HepG2 (cell line): ENCODE measurements around the gene SHC1. TPM values are rescaled to one million over a fixed set of nuclear protein-coding genes. Genes with fewer than 3 reads are reported as not detected.

Experiments used
- ATAC-seq: fragments of 200-7000 bp; cut with Tn5 transposase; 3 replicates; pipeline ENCODE4 v1.9.1; 2020; ENCODE audit warnings: mild to moderate bottlenecking, moderate library complexity
- BruUV-seq: library from RNA; stranded (reverse); fragments of 400-500 nt; replicated peaks from 2 replicates; lab custom pipeline; 2021; lab: Mats Ljungman, UMichigan
- CTCF ChIA-PET: fragments of 300-600 bp; formaldehyde crosslinking; extraction: SDS; loops from one replicate; lab custom pipeline; 2021; ENCODE audit warnings: low total read pairs, inconsistent platforms, low intra/inter-chr PET ratio; lab: Yijun Ruan, JAX
- POLR2A ChIA-PET: fragments of 350-600 bp; sonication (Branson Sonifier 250); formaldehyde crosslinking; loops from one replicate; lab custom pipeline; 2020; ENCODE audit warnings: antibody characterized with exemption, inconsistent platforms; lab: Yijun Ruan, JAX
- DNase-seq: peaks from one replicate; pipeline ENCODE4 v3.0.0-alpha.2; 2015; ENCODE audit warnings: low spot score
- FAIRE-seq: peaks from 3 replicates; lab custom pipeline; 2011; peaks lifted over from hg19 to GRCh38; lab: Jason Lieb, UNC
- H2AFZ ChIP-seq: one replicate; pipeline ENCODE4 v1.6.1; 2011; ENCODE audit warnings: low read length, inconsistent platforms
- H3K27ac ChIP-seq: fragments of 300-600 bp; 3 replicates; pipeline ENCODE4 v1.8.0; 2011; ENCODE audit warnings: mixed run types, mild to moderate bottlenecking, mixed read lengths, low read length, inconsistent platforms; ENCODE audit not compliant: insufficient read depth; ENCODE audit errors: extremely low read length
- H3K27me3 ChIP-seq, 2 experiments: fragments of 200-600 bp in 1 of 2; 2 replicates in 1 of 2; 3 replicates in 1 of 2; pipeline versions ENCODE4 v1.6.0 to v1.8.0; 2011; ENCODE audit warnings: low read length in 2 of 2, mild to moderate bottlenecking in 2 of 2, moderate library complexity in 2 of 2, inconsistent platforms in 1 of 2; ENCODE audit not compliant: insufficient read depth in 2 of 2, control insufficient read depth in 1 of 2
- H3K36me3 ChIP-seq, 2 experiments: fragments of 200-600 bp in 1 of 2; replicated peaks in 1 of 2; 2 replicates in 1 of 2; 3 replicates in 1 of 2; pipeline versions ENCODE4 v1.5.1 to v1.8.0; 2011; ENCODE audit warnings: low read length in 2 of 2, inconsistent platforms in 1 of 2; ENCODE audit not compliant: insufficient read depth in 2 of 2, control insufficient read depth in 1 of 2
- H3K4me1 ChIP-seq: 2 replicates; pipeline ENCODE4 v1.5.1; 2012; ENCODE audit warnings: low read length, inconsistent platforms; ENCODE audit not compliant: insufficient read depth
- H3K4me2 ChIP-seq: 2 replicates; pipeline ENCODE4 v1.6.0; 2011; ENCODE audit warnings: low read depth, low read length, inconsistent platforms
- H3K4me3 ChIP-seq, 3 experiments: fragments of 200-600 bp in 1 of 3; sonication (generic), shearing (Covaris generic) in 1 of 3; replicated peaks in 1 of 3; 2 replicates each; pipeline ENCODE4 v1.5.1; 2011 to 2016; ENCODE audit warnings: low read length in 3 of 3, inconsistent platforms in 2 of 3, low read depth in 2 of 3, mild to moderate bottlenecking in 2 of 3, control low read depth in 1 of 3, mixed read lengths in 1 of 3; ENCODE audit not compliant: insufficient read depth in 1 of 3
- H3K79me2 ChIP-seq: one replicate; pipeline ENCODE4 v1.6.1; 2011; ENCODE audit warnings: low read length, inconsistent platforms; ENCODE audit not compliant: insufficient read depth
- H3K9ac ChIP-seq: 2 replicates; pipeline ENCODE4 v1.6.0; 2011; ENCODE audit warnings: mild to moderate bottlenecking, low read depth, low read length, inconsistent platforms; ENCODE audit not compliant: insufficient read depth
- H3K9me3 ChIP-seq: 2 replicates; pipeline ENCODE4 v1.5.1; 2012; ENCODE audit warnings: mild to moderate bottlenecking, low read length
- H4K20me1 ChIP-seq: 2 replicates; pipeline ENCODE4 v1.6.0; 2011; ENCODE audit warnings: inconsistent platforms, mild to moderate bottlenecking, low read length, moderate library complexity; ENCODE audit not compliant: insufficient read depth
- ADNP ChIP-seq: sonication (generic); formaldehyde crosslinking; IDR thresholded peaks from 2 replicates; pipeline ENCODE4 v1.4.0; 2020; ENCODE audit warnings: missing genetic modification reagents
- AGO2 ChIP-seq: fragments of 200-400 bp; formaldehyde crosslinking; optimal IDR thresholded peaks from 2 replicates; pipeline ENCODE3; 2017; ENCODE audit warnings: mild to moderate bottlenecking, low read depth, low read length, moderate library complexity
- CTCF ChIP-seq: sonication (generic); formaldehyde crosslinking; IDR thresholded peaks from 2 replicates; pipeline ENCODE4 v1.5.0; 2020; ENCODE audit warnings: mild to moderate bottlenecking, missing genetic modification reagents, moderate library complexity
- HNRNPL ChIP-seq: fragments of 200-400 bp; formaldehyde crosslinking; IDR thresholded peaks from 2 replicates; pipeline ENCODE4 v1.6.1; 2017; ENCODE audit warnings: mild to moderate bottlenecking, low read depth, low read length
- KDM6A ChIP-seq: IDR thresholded peaks from 2 replicates; pipeline ENCODE4 v1.6.1; 2016; ENCODE audit warnings: low read depth
- KLF16 ChIP-seq, 2 experiments: sonication (generic) in 1 of 2; formaldehyde crosslinking in 1 of 2; IDR thresholded peaks; 2 replicates each; pipeline versions ENCODE4 v1.6.1 to v1.8.0; 2016 to 2023; ENCODE audit warnings: missing genetic modification reagents in 2 of 2, missing compliant biosample characterization in 1 of 2
- KMT2A ChIP-seq: sonication (generic); formaldehyde crosslinking; IDR thresholded peaks from 2 replicates; pipeline ENCODE4 v1.4.0; 2020; ENCODE audit warnings: missing genetic modification reagents
- RAD21 ChIP-seq: fragments of 450-650 bp; formaldehyde crosslinking; IDR thresholded peaks from 2 replicates; pipeline ENCODE4 v1.5.0; 2020; ENCODE audit warnings: mild to moderate bottlenecking
- SAFB2 ChIP-seq: sonication (generic); formaldehyde crosslinking; IDR thresholded peaks from 2 replicates; pipeline ENCODE4 v1.5.1; 2020; ENCODE audit warnings: missing genetic modification reagents, low read depth, mild to moderate bottlenecking, borderline replicate concordance
- SMC3 ChIP-seq: IDR thresholded peaks from 2 replicates; pipeline ENCODE4 v1.6.1; 2011; ENCODE audit warnings: low read length, improper control_type of control experiment
- STAG1 ChIP-seq: sonication (generic); formaldehyde crosslinking; IDR thresholded peaks from 2 replicates; pipeline ENCODE4 v1.4.0; 2020; ENCODE audit warnings: missing genetic modification reagents
- ZNF234 ChIP-seq: sonication (generic); formaldehyde crosslinking; conservative IDR thresholded peaks from 2 replicates; pipeline ENCODE4 v1.5.1; 2020; ENCODE audit warnings: mild to moderate bottlenecking, missing genetic modification reagents
- ZNF33B ChIP-seq: sonication (generic); formaldehyde crosslinking; IDR thresholded peaks from 2 replicates; pipeline ENCODE4 v1.5.1; 2020; ENCODE audit warnings: mild to moderate bottlenecking, missing genetic modification reagents
- ZNF564 ChIP-seq: sonication (generic); formaldehyde crosslinking; IDR thresholded peaks from 2 replicates; pipeline ENCODE4 v1.8.1; 2023; ENCODE audit warnings: mild to moderate bottlenecking, missing genetic modification reagents
- ZNF672 ChIP-seq: sonication (generic); formaldehyde crosslinking; IDR thresholded peaks from 2 replicates; pipeline ENCODE4 v1.8.1; 2022; ENCODE audit warnings: missing genetic modification reagents
- WGBS: methylation state at CpG from one replicate; pipeline ENCODE4 v1.1.6; 2017; ENCODE audit warnings: low lambda C conversion rate; 5-methylcytosine and 5-hydroxymethylcytosine counted together
- in situ Hi-C: cut with HindIII; loops from 2 replicates; pipeline ENCODE4 v1.10.0; 2017; ENCODE audit warnings: low pct_unique_long_range_greater_than_20kb; ENCODE audit not compliant: extremely low pct_ligation_motif_present
- intact Hi-C: fragments of 100-400 bp; cut with micrococcal nuclease; formaldehyde crosslinking; loops from one replicate; pipeline ENCODE4 v1.10.0; 2022; ENCODE audit not compliant: unreplicated experiment
- polyA plus RNA-seq, 8 experiments: library from polyadenylated mRNA; depleted of rRNA in 3 of 8; stranded (reverse) in 7 of 8; unstranded in 1 of 8; fragments of >200 nt; fragmentation: Illumina TruSeq in 4 of 8; extraction: Trizol in 4 of 8; gene quantifications; 2 replicates each; pipeline versions ENCODE4 v1.2.1 to v1.2.3, GENCODE V29; 2011 to 2016; ENCODE audit warnings: low read depth in 4 of 8, missing spikeins in 1 of 8, mixed read lengths in 1 of 8; ENCODE audit not compliant: insufficient read depth in 1 of 8
- total RNA-seq, 5 experiments: library from RNA; depleted of rRNA; stranded (reverse); fragments of >200 nt; fragmentation: Illumina TruSeq; extraction: Trizol; gene quantifications; 2 replicates each; pipeline ENCODE4 v1.2.3, GENCODE V29; 2016; ENCODE audit warnings: low read depth in 1 of 5
- TF ChIP-seq, protein P1 (sequence below): sonication (generic); formaldehyde crosslinking; IDR thresholded peaks from 2 replicates; pipeline ENCODE4 v1.8.1; 2022; ENCODE audit warnings: low read depth, mild to moderate bottlenecking, missing genetic modification reagents

SHC1 gene
- total and polyA plus RNA-seq, 2 of the 13 experiments (the other 11 are each of a cell fraction or from before 2014, with no cell fraction given): 52.0 to 137 TPM

- TF ChIP-seq ZNF234 (0 out of 2 replicates have a peak, but pooled peaks have one; percentile 83), KLF16 (CRISPR knock-in tag; IDR thresholded peaks at IDR 0.05) (peak in 1 of 2 experiments; percentile 73; a peak in 2 of 4 replicates), AGO2 (peak; percentile 43), KDM6A (CRISPR knock-in tag) (no peak), ZNF564 (CRISPR knock-in tag) (0 out of 2 replicates have a peak, but pooled peaks have one; percentile 48), KMT2A (0 out of 2 replicates have a peak, but pooled peaks have one; percentile 23)
These were observed 29.2 kb upstream of the SHC1 start (continued) for GRCh38 chr1:154999571-155000410.

- Histone ChIP-seq H2AFZ (no peak overlapping the region), H3K27me3 (no peaks in the 10 kb centered on the region; a peak in 1 of 5 replicates), H3K4me2 (no peak overlapping the region), H4K20me1 (no peaks in the 10 kb centered on the region), H3K9ac (0 out of 2 replicates have a peak overlapping the region, but pooled peaks have one; percentile 4), H3K79me2 (peaks cover 11% of the 10 kb centered on the region), H3K4me3 (peak overlapping the region in 1 of 3 experiments; percentile 84; a peak in 1 of 6 replicates), H3K4me1 (peaks cover 18% of the 10 kb centered on the region), H3K9me3 (no peaks in the 10 kb centered on the region), H3K27ac (peak overlapping the region; percentile 97), H3K36me3 (no peaks in the 10 kb centered on the region)
- FAIRE-seq (no peak), ATAC-seq (no peak), DNase-seq (no peak)
- CTCF ChIA-PET: interaction anchor here (2.8 to 6.8 kb wide), 2 partner anchors 18 to 92 kb away, joined by 11 to 54 read pairs; no protein-coding TSS in a partner anchor
- WGBS: 82% methylated on average over 39 of the region's 40 CpGs
- intact Hi-C loops: loop anchor here (5.0 kb wide), 1 partner anchor 63 kb away; the partner anchor contains the start of gene EFNA4
- no TSS peak for BruUV-seq
- POLR2A ChIA-PET: interaction anchor here (0.8 to 6.7 kb wide), 5 partner anchors 16 to 67 kb away, joined by 3 to 86 read pairs (median 8); partner anchors contain the start of genes FLAD1 and PBXIP1
- in situ Hi-C loops: loop anchor here (5.0 kb wide), 1 partner anchor 37 kb away; the partner anchor contains the start of gene PYGO2
- 0 out of 2 replicates have a peak, but pooled peaks have one; percentile 33 for TF ChIP-seq ADNP (CRISPR knock-in tag)
- peak; percentile 54 for TF ChIP-seq AGO2
- peak; percentile 44 for TF ChIP-seq STAG1 (CRISPR knock-in tag)
- 0 out of 2 replicates have a peak, but pooled peaks have one; percentile 32 for TF ChIP-seq HNRNPL
- TF ChIP-seq SAFB2 (CRISPR knock-in tag): no peak
- TF ChIP-seq ZNF672 (CRISPR knock-in tag): no peak
- 0 out of 2 replicates have a peak, but pooled peaks have one; percentile 12 for TF ChIP-seq SMC3
- peak; percentile 74 for TF ChIP-seq CTCF
- TF ChIP-seq RAD21 (CRISPR knock-in tag): peak; percentile 53; the same call in 1 of the 2 replicates
- peak; percentile 54; the same call in 1 of the 2 replicates for TF ChIP-seq ZNF33B
- TF ChIP-seq, protein P1, sequence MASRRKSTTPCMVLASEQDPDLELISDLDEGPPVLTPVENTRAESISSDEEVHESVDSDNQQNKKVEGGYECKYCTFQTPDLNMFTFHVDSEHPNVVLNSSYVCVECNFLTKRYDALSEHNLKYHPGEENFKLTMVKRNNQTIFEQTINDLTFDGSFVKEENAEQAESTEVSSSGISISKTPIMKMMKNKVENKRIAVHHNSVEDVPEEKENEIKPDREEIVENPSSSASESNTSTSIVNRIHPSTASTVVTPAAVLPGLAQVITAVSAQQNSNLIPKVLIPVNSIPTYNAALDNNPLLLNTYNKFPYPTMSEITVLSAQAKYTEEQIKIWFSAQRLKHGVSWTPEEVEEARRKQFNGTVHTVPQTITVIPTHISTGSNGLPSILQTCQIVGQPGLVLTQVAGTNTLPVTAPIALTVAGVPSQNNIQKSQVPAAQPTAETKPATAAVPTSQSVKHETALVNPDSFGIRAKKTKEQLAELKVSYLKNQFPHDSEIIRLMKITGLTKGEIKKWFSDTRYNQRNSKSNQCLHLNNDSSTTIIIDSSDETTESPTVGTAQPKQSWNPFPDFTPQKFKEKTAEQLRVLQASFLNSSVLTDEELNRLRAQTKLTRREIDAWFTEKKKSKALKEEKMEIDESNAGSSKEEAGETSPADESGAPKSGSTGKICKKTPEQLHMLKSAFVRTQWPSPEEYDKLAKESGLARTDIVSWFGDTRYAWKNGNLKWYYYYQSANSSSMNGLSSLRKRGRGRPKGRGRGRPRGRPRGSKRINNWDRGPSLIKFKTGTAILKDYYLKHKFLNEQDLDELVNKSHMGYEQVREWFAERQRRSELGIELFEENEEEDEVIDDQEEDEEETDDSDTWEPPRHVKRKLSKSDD: 0 out of 2 replicates have a peak, but pooled peaks have one; percentile 45
These were observed 28.4 kb upstream of the SHC1 start for GRCh38 chr1:154998818-154999570.
